Fibroblast of villous mesenchyme (primary cell): Measurements from ENCODE around the gene DIAPH2. TPM values are rescaled to one million over a fixed set of nuclear protein-coding genes. Genes with fewer than 3 reads are reported as not detected.

Source experiments
- DNase-seq: peaks from one replicate; pipeline ENCODE4 v3.0.0-alpha.2; 2010; ENCODE audit warnings: low read depth
- H3K4me3 ChIP-seq: 2 replicates; pipeline ENCODE4 v1.5.1; 2011; ENCODE audit warnings: low read depth, mild to moderate bottlenecking, low read length
- CTCF ChIP-seq: IDR thresholded peaks from 2 replicates; pipeline ENCODE4 v1.5.1; 2012; ENCODE audit warnings: low read depth, mild to moderate bottlenecking, low read length; ENCODE audit not compliant: insufficient read depth
- total RNA-seq: library from RNA; depleted of rRNA; stranded (reverse); fragments of >200 nt; gene quantifications from 2 replicates; pipeline ENCODE4 v1.2.3, GENCODE V29; 2012

The DIAPH2 gene
- total RNA-seq, 1 donor: 15.5 TPM

- DNase-seq: peak; percentile 28
Measured at GRCh38 chrX:97529536-97530200, 845.0 kb downstream of the DIAPH2 start.

GRCh38 chrX:97531825-97532224 is 847.2 kb downstream of the DIAPH2 start:
- no peak for TF ChIP-seq CTCF
- DNase-seq: no peak
- H3K4me3 ChIP-seq: no peak overlapping the region

More at GRCh38 chrX:97529536-97530200, 845.0 kb downstream of the DIAPH2 start:
- H3K4me3 ChIP-seq: no peak overlapping the region
- no peak for TF ChIP-seq CTCF

- no peak overlapping the region for H3K4me3 ChIP-seq
- TF ChIP-seq CTCF: no peak
- no peak for DNase-seq
Measured at GRCh38 chrX:97538745-97539144, 854.1 kb downstream of the DIAPH2 start.

- DNase-seq: no peak
- TF ChIP-seq CTCF: no peak
- H3K4me3 ChIP-seq: no peak overlapping the region
Measured at GRCh38 chrX:97539970-97540519, 855.4 kb downstream of the DIAPH2 start.

- H3K4me3 ChIP-seq: no peak overlapping the region
- peak; percentile 45 for DNase-seq
- TF ChIP-seq CTCF: no peak
Measured at GRCh38 chrX:97547877-97548578, 863.4 kb downstream of the DIAPH2 start.

GRCh38 chrX:97551821-97552220 is 867.2 kb downstream of the DIAPH2 start:
- no peak for DNase-seq
- no peak overlapping the region for H3K4me3 ChIP-seq
- no peak for TF ChIP-seq CTCF
